GM21717 (cell line): ENCODE results near the gene FBXO44.

ENCODE experiments used
- ATAC-seq: cut with Tn5 transposase; IDR thresholded peaks from one replicate; pipeline ENCODE4 v1.9.1; 2021; ENCODE audit warnings: mild to moderate bottlenecking, moderate library complexity; ENCODE audit not compliant: unreplicated experiment

Gene FBXO44

DNA sequence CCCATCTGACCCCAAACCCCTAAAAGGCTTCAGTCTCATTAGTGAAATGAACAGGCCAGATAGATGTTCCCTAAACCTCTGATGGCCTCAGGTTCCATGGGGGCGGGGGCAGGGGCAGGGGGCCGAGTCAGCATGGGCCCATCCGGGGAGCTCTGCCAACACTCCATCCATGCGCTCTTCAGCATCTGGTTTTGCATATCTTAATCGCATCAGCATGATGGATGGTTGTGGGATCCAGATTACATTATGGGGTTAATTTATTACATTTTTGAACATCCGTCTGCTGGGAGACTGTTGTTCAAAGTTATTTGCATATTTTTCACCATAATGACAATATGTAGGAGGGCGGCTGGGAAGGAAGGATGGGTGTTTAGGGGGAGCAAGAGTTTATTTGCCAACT lies 29.4 kb downstream of the FBXO44 start:
- no peak for ATAC-seq

DNA sequence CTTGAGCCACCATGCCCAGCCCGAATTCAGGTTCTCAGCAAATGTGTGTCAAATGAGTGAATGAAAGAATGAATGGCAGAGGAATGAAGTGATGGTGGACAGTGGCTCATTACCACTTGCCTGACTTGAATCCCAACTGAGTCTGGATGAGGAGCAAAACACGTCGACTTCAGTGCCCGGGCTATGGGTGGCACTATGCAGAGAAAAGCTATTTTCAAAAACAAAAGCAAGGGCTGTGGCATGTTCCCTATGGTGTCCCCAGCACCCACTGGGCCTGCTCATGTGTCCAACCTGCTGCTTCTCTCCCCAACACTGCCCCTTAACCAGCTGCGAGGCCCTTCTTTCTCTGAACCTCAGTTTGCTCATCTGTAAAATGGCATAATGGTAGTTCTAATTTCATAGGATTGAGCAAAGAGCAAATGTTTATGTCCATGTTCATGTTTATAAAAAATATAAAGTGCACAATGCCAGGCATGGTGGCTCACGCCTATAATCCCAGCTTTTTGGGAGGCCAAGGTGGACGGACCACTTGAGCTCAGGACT lies 30.6 kb downstream of the FBXO44 start:
- ATAC-seq = no peak

DNA sequence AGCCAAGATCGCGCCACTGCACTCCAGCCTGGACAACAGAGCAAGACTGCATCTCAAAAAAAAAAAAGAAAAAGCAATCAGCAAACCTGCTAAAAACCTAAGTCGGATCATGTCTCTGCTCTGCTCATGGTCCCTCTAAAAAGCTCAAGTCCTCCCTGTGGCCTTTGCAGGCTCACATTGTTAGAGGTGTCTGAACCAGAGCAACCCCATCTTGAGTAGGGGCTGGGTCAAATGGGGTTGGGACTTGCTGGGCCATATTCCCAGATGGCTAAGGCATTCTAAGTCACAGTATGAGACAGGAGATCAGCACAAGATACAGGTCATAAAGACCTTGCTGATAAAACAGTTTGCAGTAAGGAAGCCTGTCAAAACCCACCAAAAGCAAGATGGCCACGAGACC lies 33.8 kb downstream of the FBXO44 start:
- no peak for ATAC-seq

DNA sequence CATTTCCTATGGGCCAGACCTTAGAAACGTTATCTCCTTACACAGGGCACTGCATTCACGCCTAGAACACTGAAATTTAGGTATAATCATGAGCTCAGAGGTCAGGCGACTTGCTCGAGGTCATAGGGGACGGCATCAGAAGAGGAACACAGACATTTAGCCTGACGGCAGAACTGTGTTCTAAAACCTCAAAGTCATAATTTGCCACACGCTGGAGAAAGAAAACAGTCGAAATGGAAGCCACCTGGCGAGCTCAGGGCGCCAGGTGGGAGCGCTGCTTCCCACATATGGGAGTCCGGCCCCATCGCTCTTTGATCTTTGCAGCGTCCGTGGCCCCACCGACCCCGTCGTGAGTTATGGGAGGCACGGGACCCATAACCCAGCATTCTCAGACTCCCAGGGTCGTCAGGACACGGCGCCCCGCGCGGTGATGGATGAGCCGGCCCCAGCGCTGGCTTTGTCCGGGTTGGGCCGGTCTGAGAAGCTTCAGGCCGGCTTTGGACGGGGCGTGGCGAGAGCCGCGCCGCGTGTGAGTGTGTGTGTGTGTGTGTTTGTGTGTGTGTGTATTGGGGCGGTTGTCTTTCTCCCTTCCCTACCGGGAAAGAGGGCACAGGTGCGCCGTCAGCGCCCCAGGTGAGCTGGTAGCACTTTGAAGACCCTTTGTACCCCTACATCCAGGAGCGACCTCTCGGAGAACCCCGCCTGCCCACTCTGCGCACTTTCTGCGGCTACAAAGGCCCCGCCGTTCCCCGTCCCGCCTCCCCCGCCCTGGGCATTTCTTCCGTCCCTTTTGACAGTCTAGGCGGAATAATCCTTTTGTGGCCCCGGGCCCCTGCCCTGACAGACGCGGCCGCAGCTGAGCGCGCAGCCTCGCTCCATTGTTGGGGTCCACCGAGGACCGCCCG lies 36.0 kb downstream of the FBXO44 start:
- ATAC-seq = no peak

DNA sequence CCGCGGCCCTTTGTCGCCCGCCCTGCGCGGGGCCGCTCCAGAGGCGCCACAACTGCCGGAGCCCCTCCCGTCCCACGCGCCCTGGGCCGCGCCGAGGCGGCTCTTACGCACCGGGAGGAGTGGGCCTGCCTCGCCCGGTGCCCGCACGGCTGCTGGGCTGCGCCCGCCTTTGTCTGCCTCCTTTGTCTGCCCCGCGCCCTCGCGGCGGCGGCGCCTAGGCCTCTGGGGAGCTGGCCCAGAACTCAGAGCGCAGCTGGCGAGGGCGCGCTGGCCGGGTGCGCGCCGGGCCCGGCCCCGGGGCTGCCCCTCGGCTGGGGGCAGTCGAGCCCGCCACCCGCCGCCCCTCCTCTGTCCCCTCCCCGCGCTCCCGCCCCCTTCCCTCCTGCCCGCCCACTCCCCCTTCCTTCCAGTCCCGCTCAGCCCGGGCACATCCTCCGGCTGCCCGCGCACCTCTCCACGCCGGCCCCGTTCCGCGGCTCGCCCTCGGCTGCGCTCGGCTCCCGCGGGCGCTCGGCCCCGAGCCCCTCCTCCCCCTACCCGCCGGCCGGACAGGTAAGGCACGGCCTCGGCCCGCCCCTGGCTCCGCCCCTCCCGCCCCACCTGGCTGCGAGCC lies 36.7 kb downstream of the FBXO44 start, which contains the start of gene DRAXIN:
TSS of gene DRAXIN (plus strand) at position 409 of the 613 bp plus-strand sequence. CDS start 14,549 bp downstream, outside the sequence.
- no peak for ATAC-seq

DNA sequence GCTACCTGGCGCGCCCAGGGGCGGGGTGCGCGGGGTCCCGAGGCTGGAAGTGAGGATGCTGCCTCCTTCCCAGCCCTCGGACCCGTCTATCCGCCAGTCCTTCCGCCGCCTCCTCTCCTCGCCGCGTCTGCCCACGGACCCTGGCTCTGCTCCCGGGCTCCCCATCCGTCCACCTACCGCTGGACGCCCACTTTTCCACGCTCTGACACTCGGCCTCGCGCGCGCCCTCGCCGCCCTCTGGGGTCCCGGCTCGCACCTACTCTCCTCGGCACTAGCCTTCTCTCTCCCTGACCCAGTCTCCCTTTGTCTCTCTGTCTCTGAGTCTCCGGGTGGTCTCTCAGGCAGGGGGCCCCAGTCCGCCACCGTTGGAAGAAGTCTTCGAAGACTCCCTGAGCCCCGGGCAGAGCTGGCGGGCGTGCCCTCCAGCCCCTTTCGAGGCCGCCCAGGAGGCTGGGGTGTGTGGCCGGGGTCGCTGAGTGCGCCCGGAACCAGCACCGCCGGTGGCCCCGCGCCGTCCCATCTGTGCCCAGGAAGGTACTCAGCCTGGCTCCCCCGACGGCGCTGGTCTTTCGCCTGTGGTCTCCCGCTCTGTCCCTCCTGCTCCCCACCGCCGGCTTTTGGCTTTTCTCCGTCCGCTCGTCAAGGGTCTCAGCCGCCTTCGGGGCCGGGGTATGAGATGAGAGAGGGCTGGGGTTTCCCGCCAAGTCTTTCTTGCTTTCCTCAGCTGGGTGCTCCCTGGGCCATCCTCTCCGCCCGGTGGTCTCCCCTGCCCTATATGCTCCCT lies 37.4 kb downstream of the FBXO44 start:
- ATAC-seq = no peak

DNA sequence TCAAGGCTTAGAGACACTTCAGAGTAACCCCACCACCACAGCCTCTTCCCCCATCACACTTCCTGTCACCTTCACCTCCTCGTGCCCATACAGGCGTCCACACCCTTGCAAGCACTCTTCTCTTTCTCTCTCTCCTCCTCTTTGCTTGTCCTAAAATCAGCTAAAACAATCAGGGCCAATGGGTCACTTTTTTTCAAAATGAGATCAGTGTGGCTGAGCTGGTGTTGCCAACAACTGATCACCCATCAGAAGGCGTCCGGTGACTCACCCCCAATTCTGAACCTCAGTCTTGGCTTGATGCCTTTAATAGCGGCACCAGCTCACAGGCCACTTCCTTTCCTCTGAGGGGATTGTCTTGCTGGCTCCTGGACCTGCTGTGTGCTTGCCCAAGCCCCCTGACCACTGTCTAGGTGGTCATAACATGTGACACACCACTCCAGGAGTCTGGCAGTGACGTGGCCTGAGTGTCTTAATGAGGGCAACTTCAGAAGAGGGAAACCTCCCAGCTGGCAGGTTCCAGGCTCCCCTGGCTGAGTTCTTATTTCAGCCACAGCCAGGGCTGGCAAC lies 38.4 kb downstream of the FBXO44 start:
- no peak for ATAC-seq

DNA sequence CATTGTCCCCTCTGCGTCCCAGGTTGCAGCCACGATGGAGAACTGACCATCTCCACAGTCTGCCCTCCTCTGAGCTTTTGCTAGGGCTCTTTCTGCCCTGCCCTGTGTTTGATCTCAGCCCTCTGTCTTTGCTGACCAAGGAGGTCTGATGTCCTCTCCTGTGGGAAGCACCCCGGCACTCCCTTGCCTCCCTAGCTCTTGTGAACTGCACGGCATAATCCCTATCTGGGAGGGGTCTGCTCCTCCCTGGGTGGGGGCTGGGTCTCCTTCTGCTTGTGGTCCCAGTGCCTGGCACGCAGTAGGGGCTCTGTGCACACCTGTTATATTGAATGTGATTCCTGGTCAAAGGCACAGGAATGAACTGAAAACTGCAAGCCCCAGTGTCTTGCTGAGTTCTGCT lies 39.2 kb downstream of the FBXO44 start:
- no peak for ATAC-seq

DNA sequence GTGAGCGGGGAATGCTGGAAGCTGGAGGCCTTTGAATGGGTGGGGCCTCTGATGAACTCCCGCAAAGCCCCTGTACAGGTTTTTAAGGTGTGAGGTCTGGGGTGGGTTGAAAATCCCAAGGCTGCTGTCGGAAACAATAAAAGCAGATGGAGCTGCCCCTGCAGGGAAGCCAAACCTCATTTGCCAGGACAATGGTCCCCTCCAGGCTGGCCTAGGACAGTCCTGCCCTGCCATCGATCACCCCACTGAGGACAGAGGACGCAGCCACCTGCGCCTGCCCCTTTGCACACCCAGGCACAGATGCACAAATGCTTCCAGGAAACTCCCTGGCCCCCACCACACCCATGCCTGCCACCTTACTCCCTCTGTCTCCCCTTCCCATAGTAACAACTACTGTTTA lies 41.2 kb downstream of the FBXO44 start:
- ATAC-seq = no peak

DNA sequence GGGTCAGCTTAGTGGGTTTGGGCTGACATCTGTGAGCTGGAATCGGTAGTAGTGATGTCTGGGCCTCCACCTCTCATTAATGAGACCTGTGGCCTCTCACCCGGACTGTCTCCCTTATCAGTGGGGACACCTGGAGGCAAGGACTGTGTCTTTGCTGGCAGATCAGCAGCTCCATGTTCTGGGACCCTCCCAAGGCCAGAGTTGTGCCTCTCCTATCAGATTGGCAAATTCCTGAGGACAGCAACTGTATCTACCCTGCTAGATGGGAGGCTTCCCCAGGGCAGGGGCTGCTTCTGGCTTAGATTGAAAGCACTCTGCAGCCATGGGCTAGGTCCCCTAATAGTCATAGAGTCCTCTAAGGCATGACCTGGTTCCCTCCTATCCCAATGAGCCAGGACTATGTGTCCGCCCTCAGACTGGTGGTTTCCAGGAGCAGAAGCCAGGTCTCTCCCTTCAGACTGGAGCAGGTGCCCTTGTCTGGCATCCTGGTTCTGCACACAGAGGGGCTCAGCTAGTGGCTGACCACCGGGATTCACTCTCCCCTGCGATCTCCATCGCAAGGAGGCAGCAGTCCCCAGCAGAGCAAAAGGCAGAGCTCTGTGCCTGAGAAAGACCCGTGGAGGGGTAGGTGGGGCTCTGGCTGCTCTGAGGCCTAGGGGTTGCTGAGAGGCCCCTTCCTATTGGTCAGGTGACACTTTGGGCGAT lies 42.7 kb downstream of the FBXO44 start:
- no peak for ATAC-seq

DNA sequence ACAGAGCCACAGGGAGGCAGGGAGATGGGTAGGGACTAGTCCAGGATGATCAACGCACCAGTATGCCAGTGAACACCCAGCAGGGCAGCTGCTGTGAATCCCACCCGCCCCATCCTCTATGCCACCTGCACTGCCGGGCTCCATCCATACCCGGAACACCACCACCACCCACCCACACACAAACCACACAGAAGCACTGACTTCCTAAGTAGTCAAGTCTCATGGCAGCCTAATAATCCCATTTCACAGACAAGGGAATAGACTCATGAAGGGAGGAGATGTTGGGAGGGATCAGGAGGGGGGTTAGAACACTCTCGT lies 43.2 kb downstream of the FBXO44 start:
- no peak for ATAC-seq

DNA sequence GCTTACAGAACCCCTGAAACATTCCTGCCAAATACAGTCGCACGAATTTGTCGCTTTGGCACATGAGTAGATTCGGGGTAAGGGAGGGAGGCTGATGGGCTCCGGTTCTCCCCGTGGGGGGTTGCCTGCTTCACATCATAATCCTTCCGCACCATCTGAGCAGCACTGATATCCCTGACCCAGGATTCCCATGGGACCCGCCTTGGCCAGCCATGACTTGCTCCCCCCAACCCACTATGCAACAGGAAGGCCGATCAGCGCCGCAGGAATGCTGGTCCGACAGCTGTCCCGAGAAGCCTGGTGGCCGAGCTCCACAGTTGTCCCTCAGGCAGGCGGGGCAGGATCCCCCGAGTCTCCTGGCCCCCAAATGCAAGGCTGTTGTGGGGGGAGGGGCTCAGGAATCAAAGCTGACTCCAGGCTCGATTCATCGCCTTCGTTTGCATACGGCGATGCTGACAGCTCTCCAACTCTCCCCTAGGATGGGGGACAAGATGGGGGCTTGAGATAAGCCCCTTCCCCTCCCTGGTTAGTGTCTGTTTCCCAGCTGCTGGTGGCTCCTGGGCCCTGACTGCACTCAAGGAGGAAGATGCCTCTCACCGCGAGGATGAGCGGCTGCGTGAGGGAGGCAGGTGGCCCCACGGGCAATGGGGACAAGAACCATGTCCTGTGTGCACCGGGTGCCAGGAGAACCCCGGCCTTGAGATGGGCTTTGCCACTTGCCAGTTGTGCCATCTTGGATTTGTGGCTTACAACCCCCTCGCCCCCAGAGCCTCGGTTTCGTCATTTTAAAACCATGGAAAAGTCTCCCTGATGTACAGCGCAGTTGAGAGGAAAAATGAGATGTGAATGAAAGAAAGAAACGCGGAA lies 46.2 kb downstream of the FBXO44 start:
- ATAC-seq = no peak

DNA sequence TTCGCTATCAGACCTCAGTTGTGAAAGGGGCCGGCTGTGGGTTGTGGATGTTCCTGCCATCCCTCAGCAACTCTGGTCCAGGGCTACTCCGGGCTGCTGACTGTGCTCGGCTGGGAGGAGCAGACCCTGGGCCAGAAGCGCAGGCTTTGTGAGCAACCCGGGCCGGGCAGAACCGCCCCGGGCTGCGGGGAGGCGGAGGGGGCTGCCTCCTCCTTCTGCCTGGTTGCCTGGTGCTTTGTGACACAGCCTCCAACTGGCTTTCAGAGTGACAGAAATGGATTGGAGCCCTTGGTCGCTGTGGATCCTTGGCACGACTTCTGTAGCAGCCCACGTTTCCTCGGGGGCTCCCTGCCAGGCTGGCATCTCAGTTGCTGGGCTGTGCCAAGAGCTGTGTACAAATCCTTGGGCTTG lies 46.9 kb downstream of the FBXO44 start:
- ATAC-seq = no peak

DNA sequence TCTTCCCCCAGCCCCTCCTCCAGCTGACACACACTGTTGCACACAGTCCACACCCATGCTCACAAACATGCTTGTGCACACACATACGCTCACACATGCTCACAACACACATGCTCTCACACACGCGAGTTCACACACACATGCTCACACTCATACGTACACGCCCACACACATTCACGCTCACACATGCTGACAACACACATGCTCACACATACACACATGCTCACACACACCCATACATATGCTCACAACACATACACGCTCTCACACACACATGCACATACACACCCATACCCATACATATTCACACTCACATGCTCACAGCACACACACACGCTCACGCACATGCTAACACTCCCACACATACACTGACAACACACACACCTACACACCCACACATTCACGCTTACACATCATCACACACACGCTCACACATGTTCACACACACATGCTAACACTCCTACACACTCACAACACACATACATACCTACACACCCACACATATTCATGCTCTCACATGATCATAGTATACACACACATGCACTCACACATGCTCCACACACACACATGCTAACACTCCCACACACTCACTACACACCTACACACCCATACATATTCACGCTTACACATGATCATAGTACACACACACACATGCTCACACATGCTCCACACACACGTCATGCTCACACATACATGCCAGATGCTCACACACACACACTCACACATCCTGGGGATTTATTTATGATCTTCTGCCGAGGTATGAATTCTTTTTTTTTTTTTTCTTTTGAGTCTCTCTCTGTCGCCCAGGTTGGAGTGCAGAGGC lies 47.5 kb downstream of the FBXO44 start:
- no peak for ATAC-seq

DNA sequence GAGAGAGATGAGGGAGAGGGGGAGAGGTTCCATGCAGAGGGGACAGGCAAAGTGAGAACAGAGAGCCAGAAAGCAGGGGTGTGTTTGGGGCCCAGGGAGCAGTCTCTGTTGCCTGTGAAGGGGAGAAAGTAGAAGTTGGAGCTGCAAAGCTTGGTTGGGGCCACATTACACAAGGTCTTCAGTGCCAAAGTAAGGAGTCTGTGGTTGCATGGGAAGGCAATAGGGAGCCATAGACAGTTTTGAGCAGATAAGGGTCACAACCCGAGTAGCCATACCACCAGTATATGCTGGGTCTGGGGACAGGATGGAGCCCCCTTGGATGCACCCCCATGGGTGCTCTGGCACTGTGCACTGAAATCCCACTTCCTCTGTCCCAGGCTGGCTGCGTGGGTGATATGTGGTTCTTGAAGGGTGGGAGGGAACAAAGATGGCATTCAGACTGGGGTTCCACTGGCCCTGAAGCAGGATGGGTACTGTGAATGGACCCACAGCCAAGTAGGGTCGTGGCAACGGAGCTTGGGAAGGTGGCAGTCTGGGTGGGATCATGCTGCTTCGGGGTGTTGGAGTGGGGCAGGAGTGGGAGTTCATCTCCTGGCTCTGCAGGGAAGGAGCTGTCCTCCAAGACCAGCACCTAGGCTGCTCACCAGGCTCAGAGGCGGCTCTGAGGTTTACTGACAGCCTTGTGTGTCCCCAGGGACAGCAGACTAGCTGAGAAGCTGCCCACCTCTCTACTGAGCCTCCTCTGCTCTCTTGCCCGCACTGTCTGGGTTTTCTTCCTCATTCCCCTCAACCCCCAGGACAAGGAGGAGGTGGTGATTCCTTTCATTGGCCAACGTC lies 48.9 kb downstream of the FBXO44 start:
- ATAC-seq = no peak

DNA sequence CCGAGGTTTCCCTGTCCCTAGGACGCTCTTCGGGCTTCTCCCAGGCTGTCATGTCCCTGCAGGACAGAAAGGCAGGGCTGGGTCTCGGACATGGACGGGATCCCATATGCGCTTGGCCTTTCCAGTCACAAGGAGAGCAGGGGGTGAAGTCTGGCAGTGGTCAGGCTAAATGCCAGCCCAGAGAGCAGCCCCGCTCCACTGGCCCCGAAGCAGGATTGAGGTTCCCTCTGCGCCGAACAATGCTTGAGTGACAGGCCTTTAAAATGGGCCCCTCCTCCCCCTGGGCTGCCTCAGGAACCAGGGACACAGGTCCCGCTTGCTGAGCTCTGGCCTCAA lies 49.5 kb downstream of the FBXO44 start:
- no peak for ATAC-seq

DNA sequence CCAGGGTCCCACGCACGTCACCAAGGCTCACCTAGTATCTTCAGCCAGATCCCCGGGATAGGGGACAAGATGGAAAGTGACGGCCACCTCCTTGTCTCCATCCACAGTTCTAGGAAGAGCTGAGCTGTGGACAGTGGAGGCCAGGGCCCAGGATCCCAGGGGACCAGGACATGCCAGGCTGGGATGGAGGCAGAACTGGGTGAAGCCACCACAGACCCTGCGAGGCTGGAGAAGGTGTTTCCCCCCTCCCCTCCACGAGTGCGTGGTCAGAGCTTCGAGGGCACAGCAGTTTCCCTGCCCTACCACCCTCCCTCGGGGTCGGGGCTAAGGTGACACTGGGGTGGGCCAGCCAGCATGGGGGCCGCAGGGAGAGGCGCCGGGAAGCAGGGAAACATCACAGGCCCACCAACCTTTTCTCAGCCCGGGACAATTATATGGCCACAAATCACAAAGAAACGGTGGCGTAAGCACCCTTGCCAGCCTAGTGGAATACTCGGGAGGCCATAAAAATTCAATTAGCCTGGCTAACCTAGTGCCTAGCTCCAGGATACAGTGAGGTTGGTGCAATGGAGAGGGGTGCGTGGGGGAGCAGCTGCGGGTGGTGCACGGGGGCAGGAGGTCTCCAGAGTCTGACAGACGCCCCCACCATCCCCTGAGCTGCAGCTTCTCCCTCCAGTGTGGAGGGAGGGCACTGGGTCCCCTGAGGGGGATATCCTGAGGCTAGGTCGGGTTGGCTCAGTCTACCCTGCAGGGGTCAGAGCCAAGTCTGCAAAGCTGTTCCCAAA lies 50.2 kb downstream of the FBXO44 start:
- no peak for ATAC-seq
